Activated T-helper 1 cell treated with Interleukin-2 at 50 U/mL for 16 hours (primary cell): Measurements from ENCODE around the gene LZTS2.
"Not testable (repeated sequence)": the region's sequence is repeated elsewhere in the genome, so short reads cannot be mapped to it uniquely, and the experiment has no call there.

ENCODE experiments used
- DNase-seq: peaks from one replicate; pipeline ENCODE4 v3.0.0-alpha.2; 2020; ENCODE audit warnings: low read depth

Gene LZTS2

GRCh38 chr10:100999742-101000126 lies at the start of gene LZTS2:
Gene LZTS2, plus strand, starts transcription at chr10:100999808. Its CDS starts 2,731 bp downstream, at chr10:101002539.
- no peak for DNase-seq

DNA sequence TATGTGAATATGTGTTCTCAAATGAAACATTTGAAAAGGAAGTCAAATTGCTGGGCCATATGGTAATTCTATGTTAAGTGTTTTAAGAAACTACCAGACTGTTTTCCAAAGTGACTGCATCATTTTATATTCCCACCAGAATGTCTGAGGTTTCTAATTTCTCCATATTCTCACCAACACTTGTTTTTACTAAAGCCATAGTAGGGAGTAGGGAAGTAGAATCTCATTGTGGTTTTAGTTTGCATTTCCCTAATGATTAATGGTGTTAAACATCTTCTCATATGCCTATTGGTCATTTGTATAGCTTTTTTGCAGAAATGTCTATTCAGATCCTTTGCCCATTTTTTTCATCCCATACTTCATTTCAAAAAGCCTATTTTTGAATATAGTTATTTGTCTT lies 39.4 kb upstream of the LZTS2 start:
- DNase-seq, result no peak

DNA sequence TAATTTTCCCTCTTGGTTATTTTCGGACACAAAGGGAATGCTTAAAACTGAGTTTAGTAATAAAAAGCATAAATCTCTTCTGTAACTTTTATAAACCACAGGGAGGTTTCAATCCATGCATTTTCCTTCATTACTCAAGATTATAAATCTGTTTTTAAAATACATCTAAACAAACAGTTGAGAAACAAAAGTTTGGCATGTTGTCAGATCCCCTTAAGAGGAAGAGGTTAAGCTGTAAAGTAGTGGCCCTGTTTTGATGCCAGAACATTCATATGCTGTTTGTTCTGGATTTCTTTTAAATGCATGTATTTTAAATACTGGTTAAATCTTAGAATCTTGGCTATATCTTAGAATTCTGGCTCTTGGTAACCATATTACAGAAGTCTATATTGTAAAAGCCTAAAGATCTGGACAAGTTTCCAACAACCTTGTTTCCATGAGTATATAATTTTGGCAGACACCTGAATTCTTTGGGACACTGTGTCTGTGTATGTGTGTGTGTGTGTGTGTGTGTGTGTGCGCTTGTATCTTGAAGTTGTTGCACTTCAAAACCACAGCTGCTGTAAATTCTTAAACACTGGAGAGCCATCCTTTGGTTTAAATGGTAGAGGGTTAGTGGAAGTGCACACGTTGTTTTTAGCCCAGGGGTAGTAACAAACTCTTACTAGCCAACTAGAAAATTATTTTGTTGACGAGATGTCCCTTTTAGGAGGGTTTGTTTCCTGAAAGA lies 37.1 kb upstream of the LZTS2 start:
- DNase-seq, result no peak

- DNase-seq, result no peak
Observed at GRCh38 chr10:100963826-100964225, 35.8 kb upstream of the LZTS2 start.

GRCh38 chr10:100965820-100966219 lies 33.8 kb upstream of the LZTS2 start:
- DNase-seq, result no peak

- no peak for DNase-seq
Observed at GRCh38 chr10:100966887-100967286, 32.7 kb upstream of the LZTS2 start.

- DNase-seq, result no peak
Observed at GRCh38 chr10:100967332-100967731, 32.3 kb upstream of the LZTS2 start.

DNA sequence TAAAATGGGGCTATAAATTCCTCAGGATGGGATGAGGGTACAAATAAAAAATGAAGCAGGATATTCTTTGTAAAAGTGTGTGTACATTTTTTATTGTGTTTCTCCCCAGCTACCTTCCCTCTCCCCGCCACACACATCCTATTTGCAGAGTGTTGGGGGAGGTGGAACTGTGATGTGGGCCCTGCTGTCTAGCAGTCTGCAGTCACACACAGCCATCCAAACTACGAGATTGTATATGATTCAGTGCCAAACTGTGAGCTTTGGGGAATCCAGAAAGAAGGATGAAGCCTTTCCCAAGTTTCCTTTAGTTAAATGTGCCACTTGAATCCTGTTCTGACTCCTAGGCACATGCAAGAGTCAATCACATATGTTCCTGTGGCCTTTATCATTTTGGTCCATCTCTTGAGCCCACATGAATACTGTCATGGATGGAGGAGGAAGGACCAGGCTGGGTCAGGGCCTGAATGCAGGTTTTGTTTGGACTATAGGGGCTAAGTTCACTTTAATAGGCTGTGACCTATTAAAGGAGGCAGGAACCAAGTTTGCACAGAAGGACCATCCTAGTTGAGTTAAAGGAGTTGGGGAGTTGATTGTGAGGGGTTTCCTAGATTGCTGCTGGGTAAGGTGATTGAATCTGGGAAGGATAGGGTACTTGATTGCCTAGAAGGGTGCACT lies 31.4 kb upstream of the LZTS2 start:
- no peak for DNase-seq

- no peak for DNase-seq
Observed at GRCh38 chr10:100968863-100969186, 30.8 kb upstream of the LZTS2 start.

- peak; percentile 24 for DNase-seq
Observed at GRCh38 chr10:100969187-100970075, 30.2 kb upstream of the LZTS2 start, which contains the start of gene SEMA4G. Gene SEMA4G, plus strand, starts transcription at chr10:100969504. Its CDS starts 3,409 bp downstream, at chr10:100972913.

- DNase-seq, result no peak
Observed at GRCh38 chr10:100970076-100970913, 29.3 kb upstream of the LZTS2 start.

DNA sequence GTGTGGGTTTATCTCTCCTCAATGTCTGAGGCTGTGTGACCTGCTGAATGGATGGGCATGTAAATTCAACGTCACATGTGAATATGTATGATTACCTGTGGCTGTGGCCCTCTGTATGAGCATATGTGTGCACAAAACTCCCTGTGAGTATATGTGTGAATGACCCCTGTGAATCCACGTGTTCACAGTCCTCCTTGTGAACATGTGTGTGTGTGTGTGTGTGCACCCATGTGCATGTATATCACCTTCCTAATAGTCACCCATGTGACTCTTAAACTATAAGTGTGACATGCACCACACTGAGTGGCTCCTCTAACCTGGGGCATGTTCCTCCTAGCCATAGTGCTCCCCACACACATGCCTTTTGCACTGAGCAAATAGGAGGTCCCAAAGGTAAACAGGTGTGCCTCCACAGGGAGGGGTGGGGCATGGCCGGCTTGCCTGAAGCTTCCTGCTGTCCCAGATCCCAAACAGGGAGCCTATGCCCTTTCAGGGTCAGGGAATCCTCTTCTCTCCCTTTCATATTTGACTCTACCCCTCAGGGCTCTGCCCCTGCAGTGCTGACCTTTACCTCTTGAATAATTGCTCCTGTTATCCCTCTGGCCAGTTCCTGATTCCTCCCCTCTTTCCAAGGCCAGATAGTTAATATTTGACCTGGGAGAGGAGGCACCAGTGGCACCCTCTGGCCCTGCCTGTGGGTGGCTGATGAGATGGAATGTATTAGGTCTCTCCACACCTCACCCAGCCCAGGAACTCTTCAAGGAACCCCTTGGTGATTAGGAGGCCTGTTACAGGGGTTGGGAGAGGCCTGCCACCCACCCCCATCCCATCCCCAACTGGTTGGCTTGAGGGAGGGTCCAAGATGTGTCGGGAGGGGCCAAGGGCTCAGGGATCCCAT lies 28.4 kb upstream of the LZTS2 start:
- DNase-seq, result no peak

DNA sequence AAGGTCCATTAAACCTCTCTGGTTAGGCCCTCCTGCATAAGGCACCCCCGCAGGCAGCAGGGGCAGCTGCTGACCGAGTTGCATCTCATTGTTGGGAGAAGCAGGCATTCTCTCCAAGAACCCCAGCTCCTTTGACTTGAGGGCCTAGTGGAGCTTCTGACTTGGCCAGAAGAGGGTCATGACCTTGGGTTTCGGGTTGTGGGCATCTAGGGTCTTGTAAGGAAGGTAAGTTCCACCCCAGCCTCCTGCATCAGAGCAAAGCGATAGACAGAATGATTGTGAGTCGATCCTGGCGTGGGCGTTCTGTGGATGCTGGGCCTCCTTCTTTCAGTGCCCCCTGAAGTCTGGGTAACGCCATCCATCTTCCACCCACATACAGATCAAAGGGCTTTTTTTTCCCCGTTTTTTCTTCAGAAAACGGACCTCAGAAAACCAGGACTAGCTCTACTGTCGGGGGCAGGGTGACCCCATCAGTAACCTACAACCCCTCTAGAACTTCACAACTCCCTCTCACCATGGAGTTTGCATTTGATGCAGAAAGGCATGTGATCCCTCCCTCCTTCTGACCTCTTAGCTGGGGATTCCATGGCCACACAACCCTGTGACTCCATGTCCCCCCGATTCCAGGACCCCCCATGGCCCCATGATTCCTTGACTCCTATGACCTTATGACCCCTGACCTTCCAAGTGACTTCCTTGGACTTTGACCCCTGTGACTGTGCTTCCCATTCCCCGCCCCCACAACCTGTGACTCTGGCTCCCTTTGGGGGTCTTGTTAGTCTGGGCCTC lies 27.3 kb upstream of the LZTS2 start:
- no peak for DNase-seq

DNA sequence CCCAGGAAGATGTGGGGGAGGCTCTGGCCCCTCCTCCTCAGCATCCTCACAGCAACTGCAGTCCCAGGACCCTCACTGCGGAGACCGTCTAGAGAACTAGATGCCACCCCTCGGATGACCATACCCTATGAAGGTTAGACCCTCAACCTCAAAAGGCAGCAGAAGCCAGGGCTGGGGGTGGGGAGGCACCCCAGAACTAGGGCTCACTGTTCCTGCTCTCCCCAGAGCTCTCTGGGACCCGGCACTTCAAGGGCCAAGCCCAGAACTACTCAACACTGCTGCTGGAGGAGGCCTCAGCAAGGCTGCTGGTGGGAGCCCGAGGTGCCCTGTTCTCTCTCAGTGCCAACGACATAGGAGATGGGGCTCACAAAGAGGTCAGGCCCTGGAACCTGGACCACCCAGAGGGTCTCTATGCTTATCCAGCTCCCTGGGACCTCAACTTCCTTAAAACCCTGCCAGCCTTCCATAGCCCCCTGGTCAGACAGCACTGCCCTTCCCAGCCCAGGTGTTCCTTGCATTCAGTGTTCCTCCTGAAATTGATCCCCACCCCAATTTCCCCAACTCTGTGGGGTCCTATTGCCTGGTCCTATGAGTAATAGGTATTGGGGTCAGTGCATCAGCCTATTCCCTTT lies 26.6 kb upstream of the LZTS2 start:
- no peak for DNase-seq

GRCh38 chr10:100975397-100975796 lies 24.2 kb upstream of the LZTS2 start:
- not testable (repeated sequence) for DNase-seq

DNA sequence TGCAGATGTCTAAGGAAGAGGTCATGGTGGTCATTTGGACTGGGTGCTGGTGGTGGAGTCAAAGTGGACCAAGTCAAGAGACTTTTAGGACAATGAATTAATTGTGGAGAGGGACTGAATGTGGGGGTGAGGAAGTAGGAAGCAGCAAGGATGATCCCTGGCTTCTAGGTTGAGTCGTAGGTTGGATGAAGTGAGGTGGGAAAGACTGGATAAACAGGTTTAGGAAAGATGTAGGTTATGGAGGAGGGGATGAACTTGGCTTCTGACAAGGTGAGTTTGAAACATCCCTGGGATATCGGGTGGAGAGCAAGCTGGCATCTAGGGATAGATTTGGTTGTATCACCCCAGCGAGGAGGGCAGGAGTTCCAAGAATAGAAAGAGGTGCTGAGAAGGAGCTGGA lies 22.7 kb upstream of the LZTS2 start:
- DNase-seq, result no peak

- no peak for DNase-seq
Observed at GRCh38 chr10:100977436-100977835, 22.2 kb upstream of the LZTS2 start.

- no peak for DNase-seq
Observed at GRCh38 chr10:100978121-100978900, 21.3 kb upstream of the LZTS2 start.

DNA sequence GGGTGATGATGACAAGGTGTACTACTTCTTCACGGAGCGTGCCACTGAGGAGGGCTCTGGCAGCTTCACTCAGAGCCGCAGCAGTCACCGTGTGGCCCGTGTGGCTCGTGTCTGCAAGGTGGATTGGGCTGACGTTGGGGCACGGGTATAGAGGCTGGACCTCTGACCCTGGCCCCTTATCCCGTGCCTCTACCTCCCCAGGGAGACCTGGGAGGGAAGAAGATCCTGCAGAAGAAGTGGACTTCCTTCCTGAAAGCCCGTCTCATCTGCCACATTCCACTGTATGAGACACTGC lies 20.8 kb upstream of the LZTS2 start:
- DNase-seq, result no peak
